Placental epithelial cell (primary cell): ENCODE data around the gene SLBP. TPM values are rescaled to one million over a fixed set of nuclear protein-coding genes. Genes with fewer than 3 reads are reported as not detected.

Experiments
- small RNA-seq: library from RNA; depleted of rRNA; stranded (forward); fragments of <200 nt; gene quantifications from one replicate; pipeline ENCODE3, GENCODE V24; 2012
- total RNA-seq: library from RNA; depleted of rRNA; stranded (reverse); fragments of >200 nt; gene quantifications from 2 replicates; pipeline ENCODE4 v1.2.3, GENCODE V29; 2012

SLBP gene
- 32.6 and 49.5 TPM in 2 replicates for total RNA-seq

DNA sequence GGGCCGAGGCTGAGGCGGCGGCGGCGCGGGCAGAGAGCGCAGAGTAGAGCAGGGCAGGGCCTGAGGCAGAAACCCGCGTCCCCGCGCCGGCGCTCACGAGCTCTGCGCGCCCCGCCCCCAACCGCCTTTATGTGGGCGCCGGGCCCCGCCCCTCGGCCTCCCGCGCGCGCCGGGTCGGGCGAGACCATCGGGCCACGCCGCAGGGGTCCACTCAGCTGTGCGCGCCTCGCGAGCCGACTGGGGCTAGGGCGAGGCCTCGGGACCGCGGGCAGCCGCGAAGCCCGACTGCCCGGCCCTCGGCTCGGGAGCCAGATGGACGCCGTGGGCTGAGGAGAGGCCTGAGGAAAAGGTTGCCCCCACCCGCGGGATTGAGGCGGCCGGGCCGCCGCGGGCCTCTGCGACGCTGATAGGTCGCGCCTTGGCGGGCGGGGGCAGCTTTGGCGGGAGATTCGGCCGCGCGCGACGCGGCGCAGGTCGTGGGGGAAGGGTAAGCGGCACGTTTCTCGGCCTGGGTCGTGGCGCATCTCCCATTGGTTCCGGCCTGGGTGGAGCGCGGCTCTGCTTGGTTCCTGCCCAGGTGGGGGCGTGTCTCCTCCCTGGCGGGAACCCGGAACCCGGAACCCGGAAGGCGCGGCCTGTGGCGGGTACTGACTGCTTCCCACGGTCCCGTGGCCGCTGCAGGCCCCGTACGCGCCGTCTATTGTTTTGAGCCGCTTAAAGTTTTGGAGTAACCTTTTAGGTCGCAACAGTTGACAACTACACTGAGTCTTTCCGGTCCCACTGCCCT is at the start of gene SLBP:
Gene SLBP, minus strand, starts transcription at position 104 of the 787 bp plus-strand sequence. CDS start 131 bp downstream, outside the sequence.

DNA sequence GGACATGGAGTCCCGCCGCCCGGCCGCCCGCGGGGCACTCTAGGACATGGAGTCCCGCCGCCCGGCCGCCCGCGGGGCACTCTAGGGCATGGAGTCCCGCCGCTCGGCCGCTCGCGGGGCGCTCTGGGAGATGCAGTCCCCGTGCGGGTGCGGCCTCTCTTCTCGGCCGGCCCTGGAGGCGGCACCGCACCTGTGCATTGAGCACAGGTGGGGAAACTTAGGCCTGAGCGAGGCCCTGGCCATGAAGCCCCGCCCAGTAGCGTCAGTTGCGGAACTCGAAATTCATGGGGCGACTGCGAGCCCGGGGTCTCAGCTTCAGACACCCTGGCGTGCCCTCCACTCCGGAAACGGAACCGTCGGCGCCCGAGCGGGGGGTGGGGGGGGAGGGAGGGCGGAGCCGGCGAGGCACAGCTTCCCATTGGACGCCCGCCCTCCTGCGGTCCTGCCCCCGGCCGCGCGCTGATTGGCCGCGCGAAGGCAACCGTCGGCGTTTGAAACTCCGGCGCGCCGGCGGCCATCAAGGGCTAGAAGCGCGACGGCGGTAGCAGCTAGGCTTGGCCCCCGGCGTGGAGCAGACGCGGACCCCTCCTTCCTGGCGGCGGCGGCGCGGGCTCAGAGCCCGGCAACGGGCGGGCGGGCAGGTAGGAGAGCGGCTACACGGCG is 9.0 kb upstream of the SLBP start, which contains the start of the genes TACC3 and TMEM129:
Gene TACC3, plus strand, starts transcription at position 519 of the 663 bp plus-strand sequence. CDS start 1,901 bp downstream, outside the sequence.
Gene TMEM129, minus strand, starts transcription at position 321 of the 663 bp plus-strand sequence. CDS start 486 bp downstream, outside the sequence.

DNA sequence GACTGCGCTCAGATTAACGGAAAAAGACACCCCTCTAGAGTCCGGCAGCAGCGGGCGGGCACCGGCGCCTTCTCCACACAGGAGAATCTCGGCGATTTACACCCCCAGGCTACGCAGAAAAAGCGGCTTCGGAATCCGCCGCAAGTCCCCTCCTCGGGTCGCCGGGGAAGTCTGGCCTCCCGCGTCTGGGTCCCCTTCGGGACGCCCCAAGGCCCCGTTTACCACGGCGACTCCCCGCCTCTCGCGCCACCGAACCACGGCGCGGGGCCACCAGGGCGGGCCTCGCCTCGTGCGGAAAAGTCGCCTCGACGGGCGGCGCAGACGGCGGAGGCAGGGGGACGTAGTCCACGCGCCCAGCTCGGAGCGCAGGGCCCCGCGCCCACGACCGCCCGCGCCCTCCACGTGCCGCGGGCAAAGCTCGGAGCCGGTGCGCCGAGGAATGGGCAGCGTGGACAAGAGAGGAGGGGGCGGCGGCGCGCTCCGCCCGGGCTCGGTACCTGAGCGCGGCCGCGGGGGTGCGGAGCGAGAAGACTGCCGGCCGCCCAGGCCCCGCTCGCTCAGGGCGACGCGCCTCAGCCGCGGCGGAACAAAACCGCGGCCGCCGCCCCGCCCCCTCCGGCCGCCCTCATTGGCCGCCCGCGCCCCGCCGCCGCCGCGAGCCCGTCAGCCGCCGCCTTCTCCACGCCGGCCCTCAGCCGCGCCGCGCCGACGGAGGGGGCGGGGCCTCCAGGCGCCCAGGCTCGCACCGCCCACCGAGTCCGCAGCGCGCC is 28.2 kb downstream of the SLBP start, which contains the start of gene FAM53A:
Gene FAM53A, minus strand, starts transcription at position 578 of the 770 bp plus-strand sequence. CDS start 15,572 bp downstream, outside the sequence.

Small RNA genes within 50 kb of the gene (small RNA-seq; reads per million reads assigned to genes)
- not detected for gene RF00019

Other genes with a start within 250 kb of the SLBP start
- gene FAM53A, start 28.0 kb downstream of the SLBP start, total RNA-seq = 0.98 and 1.6 TPM in 2 replicates
- 22.0 and 23.4 TPM in 2 replicates for gene TMEM129, start 9.0 kb upstream of the SLBP start, total RNA-seq
- 3.9 and 10.0 TPM in 2 replicates for gene TACC3, start 9.2 kb upstream of the SLBP start, total RNA-seq
- 2.0 and 12.6 TPM in 2 replicates for gene FGFR3, start 81.0 kb upstream of the SLBP start, total RNA-seq
- gene LETM1, start 143.8 kb upstream of the SLBP start, total RNA-seq = 53.8 and 65.3 TPM in 2 replicates
- 34.2 and 46.0 TPM in 2 replicates for gene NSD2, start 159.1 kb upstream of the SLBP start, total RNA-seq